OCI-LY3 (cell line): ENCODE data around the gene DLX3.
A peak's percentile ranks its signal among the peaks of the same experiment; 100 is the strongest.

Experiments
- CTCF ChIP-seq: fragments of 200-600, 300-600 bp; sonication (generic); IDR thresholded peaks from 2 replicates; pipeline ENCODE4 v1.5.1; 2014; ENCODE audit warnings: antibody characterized with exemption, low read length, low read depth
- EZH2phosphoT487 ChIP-seq: fragments of 200-600 bp; shearing (Covaris generic); IDR thresholded peaks from 2 replicates; pipeline ENCODE4 v1.6.1; 2018; ENCODE audit warnings: antibody characterized with exemption, mixed run types, low read depth

- peak; percentile 83 for TF ChIP-seq CTCF
- no peak for TF ChIP-seq EZH2phosphoT487
Measured at GRCh38 chr17:50026837-50027171, 31.8 kb upstream of the DLX3 start.
